ENCODE measurements around the gene EEF2K. TPM values are rescaled to one million over a fixed set of nuclear protein-coding genes. Genes with fewer than 3 reads are reported as not detected.

Gene EEF2K
- total and polyA plus RNA-seq, 4 donors = 5.6 to 40.8 (median 17.4) TPM

- no peak for TF ChIP-seq CTCF (IDR thresholded peaks at IDR 0.05; ENCODE audit: control extremely low read depth, extremely low read depth)
- Histone ChIP-seq H3K9ac (ENCODE audit: insufficient read depth in 1 of 2, low read length in 2 of 2) (no peak overlapping the region), H3K4me3 (no peak overlapping the region), H3K36me3 (ENCODE audit: control insufficient read depth in 4 of 4, insufficient read depth in 4 of 4, low read length in 4 of 4) (no peaks in the 10 kb centered on the region), H3K9me3 (ENCODE audit: control insufficient read depth in 4 of 4, insufficient read depth in 3 of 4, low read length in 3 of 4) (no peaks in the 10 kb centered on the region), H3K27me3 (ENCODE audit: control insufficient read depth in 3 of 3, insufficient read depth in 3 of 3, low read length in 2 of 3) (no peaks in the 10 kb centered on the region), H3K4me1 (ENCODE audit: control insufficient read depth in 5 of 5, insufficient read depth in 5 of 5, low read length in 5 of 5) (peaks cover 0 to 3% (median 0%) of the 10 kb centered on the region in 5 donors), H3K27ac (ENCODE audit: low read depth in 1 of 2, low read length in 1 of 2) (no peak overlapping the region)
- ATAC-seq (ENCODE audit: insufficient read depth, low FRiP score) (no peak), DNase-seq (no peak)
- 91 to 96% methylated on average over 5 of the region's 5 CpGs for WGBS, 2 donors
Observed at GRCh38 chr16:22183335-22183734, 22.7 kb upstream of the EEF2K start.

- Histone ChIP-seq H3K27me3 (ENCODE audit: control insufficient read depth in 3 of 3, insufficient read depth in 3 of 3, low read length in 2 of 3) (no peaks in the 10 kb centered on the region), H3K9me3 (ENCODE audit: control insufficient read depth in 4 of 4, insufficient read depth in 3 of 4, low read length in 3 of 4) (no peaks in the 10 kb centered on the region), H3K9ac (ENCODE audit: insufficient read depth in 1 of 2, low read length in 2 of 2) (no peak overlapping the region), H3K36me3 (ENCODE audit: control insufficient read depth in 4 of 4, insufficient read depth in 4 of 4, low read length in 4 of 4) (no peaks in the 10 kb centered on the region), H3K4me1 (ENCODE audit: control insufficient read depth in 5 of 5, insufficient read depth in 5 of 5, low read length in 5 of 5) (peaks cover 0 to 5% (median under 1%) of the 10 kb centered on the region in 5 donors), H3K27ac (ENCODE audit: low read depth in 1 of 2, low read length in 1 of 2) (no peak overlapping the region), H3K4me3 (no peak overlapping the region)
- DNase-seq = no peak
- no peak for TF ChIP-seq CTCF (IDR thresholded peaks at IDR 0.05; ENCODE audit: control extremely low read depth, extremely low read depth)
- WGBS, 2 donors = 82 to 88% methylated on average over 11 of the region's 11 CpGs
- no peak for ATAC-seq (ENCODE audit: insufficient read depth, low FRiP score)
Observed at GRCh38 chr16:22183901-22184614, 22.0 kb upstream of the EEF2K start.

- no peak for TF ChIP-seq CTCF (IDR thresholded peaks at IDR 0.05; ENCODE audit: control extremely low read depth, extremely low read depth)
- WGBS, 2 donors = 89 to 96% methylated on average over 6 of the region's 6 CpGs
Observed at GRCh38 chr16:22184615-22184968, 21.5 kb upstream of the EEF2K start.

GRCh38 chr16:22186517-22186916, 19.6 kb upstream of the EEF2K start:
- Histone ChIP-seq H3K9ac (ENCODE audit: insufficient read depth in 1 of 2, low read length in 2 of 2) (no peak overlapping the region), H3K36me3 (ENCODE audit: control insufficient read depth in 4 of 4, insufficient read depth in 4 of 4, low read length in 4 of 4) (no peaks in the 10 kb centered on the region), H3K4me1 (ENCODE audit: control insufficient read depth in 5 of 5, insufficient read depth in 5 of 5, low read length in 5 of 5) (peaks cover 0 to 14% (median 6%) of the 10 kb centered on the region in 5 donors), H3K9me3 (ENCODE audit: control insufficient read depth in 4 of 4, insufficient read depth in 3 of 4, low read length in 3 of 4) (no peaks in the 10 kb centered on the region), H3K27me3 (ENCODE audit: control insufficient read depth in 3 of 3, insufficient read depth in 3 of 3, low read length in 2 of 3) (no peaks in the 10 kb centered on the region), H3K4me3 (no peak overlapping the region), H3K27ac (ENCODE audit: low read depth in 1 of 2, low read length in 1 of 2) (no peak overlapping the region)
- DNase-seq (no peak), ATAC-seq (ENCODE audit: insufficient read depth, low FRiP score) (no peak)
- WGBS, 2 donors = 83 to 90% methylated on average over 3 of the region's 3 CpGs
- no peak for TF ChIP-seq CTCF (IDR thresholded peaks at IDR 0.05; ENCODE audit: control extremely low read depth, extremely low read depth)

More at GRCh38 chr16:22184615-22184968, 21.5 kb upstream of the EEF2K start:
- DNase-seq (no peak), ATAC-seq (ENCODE audit: insufficient read depth, low FRiP score) (no peak)
- H3K27ac ChIP-seq (ENCODE audit: low read depth in 1 of 2, low read length in 1 of 2) = no peak overlapping the region
- H3K4me1 ChIP-seq (ENCODE audit: control insufficient read depth in 5 of 5, insufficient read depth in 5 of 5, low read length in 5 of 5) = peaks cover 0 to 10% (median 5%) of the 10 kb centered on the region in 5 donors
- no peak overlapping the region for H3K9ac ChIP-seq (ENCODE audit: insufficient read depth in 1 of 2, low read length in 2 of 2)
- H3K9me3 ChIP-seq (ENCODE audit: control insufficient read depth in 4 of 4, insufficient read depth in 3 of 4, low read length in 3 of 4) = no peaks in the 10 kb centered on the region
- no peaks in the 10 kb centered on the region for H3K36me3 ChIP-seq (ENCODE audit: control insufficient read depth in 4 of 4, insufficient read depth in 4 of 4, low read length in 4 of 4)
- no peak overlapping the region for H3K4me3 ChIP-seq
- H3K27me3 ChIP-seq (ENCODE audit: control insufficient read depth in 3 of 3, insufficient read depth in 3 of 3, low read length in 2 of 3) = no peaks in the 10 kb centered on the region
